Stimulated activated CD8-positive, alpha-beta memory T cell treated with anti-CD3 and anti-CD28 coated beads, Interleukin-7, amount 100 ng/mL, for 4 hours (primary cell): ENCODE measurements around the gene CXCL1.

Source experiments
- DNase-seq, 2 donors: peaks; one replicate each; pipeline ENCODE4 v3.0.0-alpha.2; 2020; ENCODE audit warnings: low read depth in 2 of 2

Gene CXCL1

DNA sequence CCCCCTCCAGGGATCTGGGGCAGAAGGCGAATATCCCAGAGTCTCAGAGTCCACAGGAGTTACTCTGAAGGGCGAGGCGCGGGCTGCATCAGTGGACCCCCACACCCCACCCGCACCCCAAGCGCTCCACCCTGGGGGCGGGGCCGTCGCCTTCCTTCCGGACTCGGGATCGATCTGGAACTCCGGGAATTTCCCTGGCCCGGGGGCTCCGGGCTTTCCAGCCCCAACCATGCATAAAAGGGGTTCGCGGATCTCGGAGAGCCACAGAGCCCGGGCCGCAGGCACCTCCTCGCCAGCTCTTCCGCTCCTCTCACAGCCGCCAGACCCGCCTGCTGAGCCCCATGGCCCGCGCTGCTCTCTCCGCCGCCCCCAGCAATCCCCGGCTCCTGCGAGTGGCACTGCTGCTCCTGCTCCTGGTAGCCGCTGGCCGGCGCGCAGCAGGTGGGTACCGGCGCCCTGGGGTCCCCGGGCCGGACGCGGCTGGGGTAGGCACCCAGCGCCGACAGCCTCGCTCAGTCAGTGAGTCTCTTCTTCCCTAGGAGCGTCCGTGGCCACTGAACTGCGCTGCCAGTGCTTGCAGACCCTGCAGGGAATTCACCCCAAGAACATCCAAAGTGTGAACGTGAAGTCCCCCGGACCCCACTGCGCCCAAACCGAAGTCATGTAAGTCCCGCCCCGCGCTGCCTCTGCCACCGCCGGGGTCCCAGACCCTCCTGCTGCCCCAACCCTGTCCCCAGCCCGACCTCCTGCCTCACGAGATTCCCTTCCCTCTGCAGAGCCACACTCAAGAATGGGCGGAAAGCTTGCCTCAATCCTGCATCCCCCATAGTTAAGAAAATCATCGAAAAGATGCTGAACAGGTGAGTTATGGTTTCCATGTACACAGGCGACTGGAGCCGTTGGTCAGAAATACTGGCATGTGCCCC is at the start of gene CXCL1:
Gene CXCL1, plus strand, starts transcription at position 264 of the 926 bp plus-strand sequence. Its CDS starts 78 bp downstream, at position 342.
- DNase-seq, result no peak

DNA sequence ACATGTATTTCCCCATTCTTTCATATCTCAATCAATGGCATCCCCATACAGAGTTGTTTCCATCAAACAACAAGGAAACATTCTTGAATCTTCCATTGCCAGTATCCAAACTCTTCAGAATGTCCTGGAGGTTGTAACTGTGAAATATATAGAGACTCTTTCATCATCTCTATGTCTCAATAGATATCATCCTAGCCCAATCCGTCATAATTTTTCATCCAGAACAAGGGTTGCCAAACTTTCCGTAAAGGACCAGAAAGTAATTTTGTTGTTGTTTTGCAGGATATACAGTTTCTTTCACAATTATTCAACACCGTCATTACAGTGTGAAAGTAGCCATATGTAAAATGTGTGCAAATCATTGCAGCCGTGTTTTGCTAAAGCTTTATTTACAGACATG is 47.9 kb upstream of the CXCL1 start:
- DNase-seq, result no peak

DNA sequence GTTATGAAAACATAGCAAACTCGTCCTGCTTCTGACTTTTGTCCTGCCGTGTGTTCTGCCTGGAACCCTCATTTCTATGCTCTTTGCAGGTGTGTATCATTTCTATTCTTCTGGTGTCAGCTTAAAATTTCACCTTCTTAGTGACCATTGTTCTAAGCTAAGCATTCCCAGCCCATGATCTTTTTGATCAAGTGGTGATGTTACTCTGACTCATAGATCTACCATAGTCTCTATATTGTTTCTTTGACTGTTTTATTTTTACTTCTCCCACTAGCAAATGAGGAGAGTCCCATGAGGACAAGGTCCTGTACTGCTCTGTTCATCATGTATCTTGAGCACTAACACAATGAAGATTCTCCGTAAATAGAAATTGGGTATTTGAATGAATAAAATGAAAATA is 46.8 kb upstream of the CXCL1 start:
- no peak for DNase-seq

DNA sequence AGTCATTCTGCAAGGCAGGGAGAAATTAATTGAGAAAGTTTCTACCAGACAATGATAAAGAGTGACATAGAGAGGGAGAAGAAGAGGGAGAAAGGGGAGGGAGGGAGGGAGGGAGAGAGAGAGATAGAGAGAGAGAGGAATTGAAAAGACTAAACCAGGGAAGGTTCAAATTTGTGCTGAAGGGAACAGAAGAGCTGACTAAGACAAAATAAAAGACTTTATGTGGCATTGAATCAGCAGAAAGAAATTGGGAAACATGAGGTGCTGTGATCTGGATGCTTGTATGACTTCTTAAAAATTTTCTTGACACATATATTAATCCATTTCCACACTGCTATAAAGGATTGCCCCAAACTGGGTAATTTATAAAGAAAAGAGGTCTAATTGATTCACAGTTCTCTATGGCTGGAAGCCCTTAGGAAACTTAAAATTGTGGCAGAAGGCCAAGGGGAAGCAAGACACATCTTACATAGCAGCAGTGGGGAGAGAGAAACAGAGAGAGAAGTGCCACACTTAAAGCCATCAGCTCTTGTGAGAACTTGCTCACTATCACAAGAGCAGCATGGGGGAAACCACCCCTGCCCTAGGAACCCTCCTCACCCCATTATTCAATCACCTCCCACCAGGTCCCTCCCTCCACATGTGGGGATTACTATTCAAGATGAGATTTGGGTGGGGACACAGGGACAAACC is 46.2 kb upstream of the CXCL1 start:
- DNase-seq, result no peak

DNA sequence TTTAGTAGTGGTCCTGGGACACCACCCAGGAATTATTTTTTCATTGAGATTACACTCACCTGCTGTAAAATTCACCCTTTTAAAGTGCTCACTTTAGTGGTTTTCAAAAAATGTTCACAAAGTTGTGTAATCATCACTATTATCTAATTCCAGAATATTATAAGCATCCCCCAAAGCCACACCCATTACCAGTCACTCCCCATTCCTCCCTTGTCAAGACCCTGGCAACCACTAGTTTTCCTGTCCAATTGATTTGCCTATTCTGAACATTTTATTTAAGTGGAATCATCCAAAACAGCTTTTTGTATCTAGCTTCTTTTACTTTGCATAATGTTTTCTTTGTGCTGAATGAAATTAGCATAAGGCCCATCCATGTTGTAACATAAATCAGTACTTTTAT is 45.4 kb upstream of the CXCL1 start:
- DNase-seq, result no peak

DNA sequence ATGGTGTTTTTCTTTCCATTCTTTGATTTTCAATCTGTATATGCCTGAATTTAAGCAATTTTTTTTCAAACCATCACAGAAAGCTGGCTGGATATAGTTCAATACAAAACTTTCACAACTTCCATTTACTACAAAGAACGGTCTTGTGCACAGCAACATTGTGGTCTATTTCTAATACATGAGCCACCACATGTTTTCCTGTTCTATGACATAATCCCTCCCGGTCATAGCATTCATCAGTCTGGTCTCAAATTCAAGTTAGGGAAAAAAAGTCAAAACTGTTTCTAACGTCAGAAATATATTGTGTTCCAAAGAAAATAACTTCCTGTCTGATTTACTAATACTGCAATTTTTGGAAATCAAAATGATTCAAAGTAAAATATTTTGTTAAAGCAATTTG is 40.2 kb upstream of the CXCL1 start:
- DNase-seq, result no peak

DNA sequence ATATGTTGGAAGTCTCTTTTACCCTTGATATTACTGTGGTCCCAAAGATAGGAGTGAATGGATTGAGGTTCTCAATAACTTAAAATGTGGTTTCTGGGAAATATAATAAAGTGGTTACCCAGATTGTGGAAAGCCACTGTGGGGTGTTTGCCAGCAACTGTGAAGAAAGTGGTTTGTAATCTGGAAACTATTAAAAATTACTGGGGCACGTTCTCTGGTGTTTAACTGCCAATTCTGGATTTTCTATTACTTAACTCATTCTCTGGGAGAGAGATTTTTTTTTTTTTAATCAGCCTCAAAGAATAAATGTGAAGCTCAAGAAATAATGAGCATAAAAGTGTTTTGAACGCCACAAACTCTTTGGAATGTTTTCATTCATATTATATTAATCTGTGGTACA is 37.6 kb upstream of the CXCL1 start:
- DNase-seq, result no peak

DNA sequence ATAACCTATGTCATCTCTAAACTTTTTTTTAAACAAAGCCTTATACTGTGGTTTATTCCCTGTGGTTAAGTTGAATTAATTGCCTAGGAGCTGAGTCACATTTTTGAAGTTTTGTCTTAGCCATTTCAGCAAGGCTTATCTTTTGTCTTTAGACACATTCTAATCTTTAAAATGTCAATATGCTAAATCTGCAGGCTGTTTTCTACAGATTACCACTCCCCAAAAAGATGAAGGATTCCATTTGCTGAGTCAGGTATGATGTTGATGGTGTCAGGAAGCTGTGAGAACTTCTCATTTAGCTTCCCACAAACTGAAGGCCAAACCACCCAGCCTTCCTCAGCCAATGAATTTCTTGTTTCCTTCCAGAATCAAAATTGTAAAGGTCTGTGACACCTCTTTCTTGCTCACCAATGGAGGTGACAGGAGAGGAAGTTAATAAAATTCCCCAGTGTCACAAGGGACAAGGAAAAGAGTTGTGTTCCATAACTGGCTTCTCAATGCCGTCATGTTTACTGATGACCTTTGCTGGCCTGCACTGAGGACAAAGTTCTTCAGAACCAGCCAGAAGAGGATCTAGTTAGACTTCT is 36.4 kb upstream of the CXCL1 start:
- DNase-seq, result no peak

DNA sequence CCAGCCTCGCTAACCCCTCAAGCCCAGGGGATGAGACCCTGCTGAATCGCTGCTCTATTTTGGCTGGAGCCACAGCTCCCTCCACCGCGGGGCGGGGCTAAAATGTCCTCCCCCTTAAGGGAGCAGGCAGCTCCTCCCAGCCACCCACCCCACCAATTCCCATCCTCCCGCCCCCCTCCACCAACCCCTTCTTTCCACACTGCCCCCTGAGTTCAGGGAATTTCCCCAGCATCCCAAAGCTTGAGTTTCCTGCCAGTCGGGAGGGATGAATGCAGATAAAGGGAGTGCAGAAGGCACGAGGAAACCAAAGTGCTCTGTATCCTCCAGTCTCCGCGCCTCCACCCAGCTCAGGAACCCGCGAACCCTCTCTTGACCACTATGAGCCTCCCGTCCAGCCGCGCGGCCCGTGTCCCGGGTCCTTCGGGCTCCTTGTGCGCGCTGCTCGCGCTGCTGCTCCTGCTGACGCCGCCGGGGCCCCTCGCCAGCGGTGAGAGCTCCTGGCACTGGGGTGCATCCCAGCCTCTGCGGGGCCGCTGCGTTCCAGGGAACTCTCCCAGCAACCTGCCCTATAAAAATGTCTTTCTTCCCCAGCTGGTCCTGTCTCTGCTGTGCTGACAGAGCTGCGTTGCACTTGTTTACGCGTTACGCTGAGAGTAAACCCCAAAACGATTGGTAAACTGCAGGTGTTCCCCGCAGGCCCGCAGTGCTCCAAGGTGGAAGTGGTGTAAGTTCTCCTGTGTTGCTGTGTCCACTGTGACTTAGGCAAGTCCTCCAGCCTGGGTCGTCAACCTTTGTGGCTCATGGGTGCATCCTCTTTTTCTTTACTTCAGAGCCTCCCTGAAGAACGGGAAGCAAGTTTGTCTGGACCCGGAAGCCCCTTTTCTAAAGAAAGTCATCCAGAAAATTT is 32.6 kb upstream of the CXCL1 start, which contains the start of gene CXCL6:
Gene CXCL6, plus strand, starts transcription at position 306 of the 907 bp plus-strand sequence. Its CDS starts 73 bp downstream, at position 379.
- no peak for DNase-seq

DNA sequence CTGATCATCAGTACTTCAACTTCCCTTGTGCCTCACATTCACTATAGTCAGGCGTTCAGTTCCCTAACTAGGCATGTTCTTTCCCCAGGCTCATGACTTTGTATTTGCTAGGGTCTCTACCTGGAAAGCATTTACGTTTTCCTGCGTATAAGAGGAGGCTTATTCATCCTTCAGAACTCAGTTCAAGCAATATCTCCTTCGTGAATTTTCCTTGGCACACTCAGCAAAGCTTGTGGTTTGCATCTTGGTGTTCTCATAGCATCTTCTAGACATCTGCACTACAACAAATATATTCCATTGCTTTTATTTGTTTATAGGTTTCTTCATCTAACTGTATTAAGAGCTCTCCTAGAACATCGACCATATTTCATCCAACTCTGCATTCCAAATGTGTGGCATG is 30.1 kb upstream of the CXCL1 start:
- no peak for DNase-seq

DNA sequence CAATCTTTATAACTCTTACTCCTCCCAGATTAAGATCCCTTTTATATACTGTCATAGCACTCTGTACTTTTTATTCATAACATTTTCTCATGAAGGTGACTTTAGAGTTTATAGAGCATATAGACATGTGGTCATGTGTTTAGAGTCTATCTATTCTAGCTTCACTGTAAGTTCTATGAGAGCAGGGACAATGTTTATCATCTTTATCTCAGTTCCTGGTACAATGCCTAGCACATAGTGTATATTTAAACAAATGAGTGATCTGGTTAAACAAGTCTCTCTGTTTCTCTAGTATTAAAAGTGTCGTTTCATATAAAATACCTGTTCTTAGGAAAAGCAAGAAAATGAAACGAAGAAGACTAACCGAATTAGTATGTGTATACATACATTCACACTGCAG is 29.5 kb upstream of the CXCL1 start:
- no peak for DNase-seq

DNA sequence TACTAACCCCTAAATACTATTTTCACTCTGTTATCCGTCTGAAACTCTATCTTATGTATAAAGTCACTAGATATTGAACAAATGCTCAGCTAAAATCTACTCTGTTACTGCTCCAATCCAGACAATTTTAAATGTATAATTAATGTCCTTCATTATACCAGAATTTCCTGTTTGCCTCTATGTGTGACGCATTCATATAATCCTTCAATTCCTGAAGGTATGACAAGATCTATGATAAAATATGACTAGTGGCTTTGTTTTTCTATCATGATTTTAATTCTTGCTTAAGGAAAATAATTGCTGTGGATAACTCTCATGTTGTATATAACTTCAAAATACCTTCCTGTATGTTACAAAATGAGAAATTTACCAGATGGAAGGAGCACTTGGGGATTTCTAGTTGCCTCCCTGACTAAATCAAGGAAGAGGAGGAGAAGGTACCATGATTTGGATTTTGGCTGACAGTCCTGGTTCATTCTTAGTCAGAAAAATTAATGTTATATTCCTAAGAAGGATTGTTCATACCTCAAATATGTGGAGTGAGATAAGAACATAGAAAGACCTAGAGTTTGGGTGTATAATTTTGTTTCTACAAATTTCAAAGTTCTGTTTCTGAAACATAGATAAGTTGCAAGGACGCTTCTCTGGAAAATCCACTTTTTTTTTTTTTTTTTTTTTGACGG is 27.8 kb upstream of the CXCL1 start:
- DNase-seq, result no peak

DNA sequence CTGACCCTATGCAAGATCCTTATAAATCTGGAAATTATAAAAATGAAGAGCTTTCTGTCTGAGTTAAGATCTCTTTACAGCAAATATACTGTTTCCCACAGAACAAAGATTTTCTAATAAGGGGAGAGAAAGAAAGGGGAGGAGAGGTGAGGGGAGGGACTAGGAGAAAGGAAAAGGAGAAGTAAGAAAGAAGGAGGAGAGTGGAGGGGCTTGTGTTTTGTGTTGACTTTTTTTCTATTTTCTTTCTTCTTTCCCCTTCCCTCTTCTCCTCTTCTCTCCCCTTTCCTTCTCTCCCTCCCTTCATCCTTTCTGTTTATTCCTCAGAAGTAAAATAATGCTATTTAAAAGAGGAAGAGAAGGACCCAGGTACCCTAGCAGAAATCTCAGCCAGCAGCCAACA is 26.5 kb upstream of the CXCL1 start:
- no peak for DNase-seq

DNA sequence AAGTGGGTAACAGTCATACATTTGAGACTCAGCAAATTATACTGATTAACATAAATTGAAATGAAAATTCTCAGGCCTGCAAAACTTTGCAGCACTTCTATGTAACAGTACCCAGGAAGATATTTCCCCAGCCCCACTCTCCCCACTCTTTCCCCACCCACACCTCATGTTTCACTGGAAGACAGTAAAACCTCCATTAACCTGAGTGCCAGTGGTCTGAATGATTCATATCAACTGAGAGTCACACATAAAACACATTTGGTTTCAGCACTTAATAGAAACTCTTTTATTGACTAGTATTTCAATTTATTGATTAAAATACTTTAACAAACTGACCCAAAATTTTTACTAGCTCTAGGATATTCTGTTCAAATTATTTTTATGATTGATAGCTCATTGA is 25.8 kb upstream of the CXCL1 start:
- DNase-seq, result no peak

DNA sequence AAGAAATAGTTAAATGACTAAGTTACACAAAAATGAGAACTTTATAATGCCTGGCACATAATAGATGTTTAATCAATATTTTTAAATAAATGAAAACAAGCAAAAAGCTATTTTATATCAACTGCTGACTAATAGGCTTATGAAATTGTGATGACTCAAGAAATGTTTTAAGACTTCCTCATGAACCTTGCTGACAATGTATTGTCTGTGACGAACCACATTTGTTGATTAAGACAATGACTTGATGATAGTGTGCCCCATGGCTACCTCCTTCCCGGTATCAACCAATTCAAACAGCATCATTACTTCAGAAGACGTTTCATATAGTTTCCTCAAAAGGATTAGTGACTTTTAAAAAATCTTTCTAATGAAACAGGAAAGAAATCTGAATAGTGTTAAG is 24.8 kb upstream of the CXCL1 start:
- DNase-seq, result no peak

DNA sequence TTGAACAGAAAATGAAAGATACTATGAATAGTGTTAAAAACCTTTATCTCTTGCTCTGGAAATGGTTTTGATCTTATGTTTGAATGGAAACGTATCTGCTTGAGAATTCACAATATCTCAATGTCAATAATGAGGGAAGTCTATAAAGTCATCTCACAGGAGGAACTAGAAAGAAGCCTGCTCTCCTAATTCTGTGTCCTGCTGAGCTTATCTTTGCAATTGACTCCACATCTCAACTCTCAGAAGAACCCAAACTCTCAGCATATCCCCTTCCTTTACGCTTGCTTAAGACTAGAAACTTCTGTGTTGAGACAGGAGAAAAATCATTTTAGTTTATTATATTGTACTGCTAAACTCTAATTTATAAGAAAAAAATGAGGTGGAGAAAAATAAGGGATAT is 24.4 kb upstream of the CXCL1 start:
- DNase-seq, result no peak

DNA sequence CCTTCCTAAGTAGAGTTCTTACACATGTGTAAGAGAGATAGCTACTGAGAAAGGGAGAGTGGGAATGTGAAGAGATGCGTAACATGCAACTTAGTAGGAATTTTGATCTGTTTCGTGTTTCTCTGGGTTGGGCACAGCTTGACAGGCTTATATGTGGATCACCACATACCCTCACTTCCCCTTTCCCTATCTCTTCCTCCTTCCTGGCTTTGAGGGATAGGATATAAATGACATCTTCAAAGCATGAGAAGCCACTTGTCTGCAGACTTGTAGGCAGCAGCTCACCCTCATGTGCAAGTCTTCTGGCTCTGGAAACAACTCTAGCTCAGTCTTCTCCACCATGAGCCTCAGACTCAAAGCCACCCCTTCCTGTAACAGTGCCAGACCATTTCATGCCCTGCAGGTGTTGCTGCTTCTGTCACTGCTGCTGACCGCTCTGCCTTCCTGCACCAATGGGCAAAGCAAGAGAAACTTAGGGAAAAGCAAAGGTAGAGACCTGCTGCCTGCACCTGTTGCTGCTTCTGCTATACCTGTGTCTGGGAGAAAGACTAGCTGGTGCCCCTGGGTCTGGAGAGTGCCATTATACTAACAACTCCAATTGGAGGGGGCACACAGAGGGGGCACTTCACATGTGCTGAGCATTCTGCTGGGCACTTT is 21.5 kb upstream of the CXCL1 start:
- no peak for DNase-seq

DNA sequence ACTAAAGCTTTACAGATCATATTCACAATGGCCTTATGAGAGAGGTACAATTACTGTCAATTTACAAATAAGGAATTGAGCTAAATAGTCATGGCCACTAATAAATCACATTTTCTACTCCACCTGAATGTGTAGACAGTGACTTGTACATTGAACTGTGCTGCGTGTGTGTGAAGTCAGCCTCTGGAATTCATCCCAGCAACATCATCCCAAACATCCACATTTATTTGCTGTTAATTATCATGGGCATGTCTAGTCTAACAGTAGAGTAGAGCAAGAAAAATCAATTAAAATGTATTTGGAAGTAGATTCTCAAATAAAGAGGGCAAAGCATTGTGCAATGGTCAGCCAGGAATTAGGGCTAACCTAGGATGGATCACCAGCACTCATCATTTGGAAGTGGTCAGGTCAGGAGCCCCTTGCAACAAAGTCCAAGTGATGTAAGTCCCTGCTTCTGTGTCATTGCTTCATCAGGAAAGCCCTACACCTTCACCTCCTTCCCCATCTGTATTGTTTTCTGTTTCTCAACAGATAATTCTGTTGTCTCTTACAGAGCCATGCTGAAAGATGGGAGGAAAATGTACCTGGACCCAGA is 20.9 kb upstream of the CXCL1 start:
- DNase-seq, result no peak

DNA sequence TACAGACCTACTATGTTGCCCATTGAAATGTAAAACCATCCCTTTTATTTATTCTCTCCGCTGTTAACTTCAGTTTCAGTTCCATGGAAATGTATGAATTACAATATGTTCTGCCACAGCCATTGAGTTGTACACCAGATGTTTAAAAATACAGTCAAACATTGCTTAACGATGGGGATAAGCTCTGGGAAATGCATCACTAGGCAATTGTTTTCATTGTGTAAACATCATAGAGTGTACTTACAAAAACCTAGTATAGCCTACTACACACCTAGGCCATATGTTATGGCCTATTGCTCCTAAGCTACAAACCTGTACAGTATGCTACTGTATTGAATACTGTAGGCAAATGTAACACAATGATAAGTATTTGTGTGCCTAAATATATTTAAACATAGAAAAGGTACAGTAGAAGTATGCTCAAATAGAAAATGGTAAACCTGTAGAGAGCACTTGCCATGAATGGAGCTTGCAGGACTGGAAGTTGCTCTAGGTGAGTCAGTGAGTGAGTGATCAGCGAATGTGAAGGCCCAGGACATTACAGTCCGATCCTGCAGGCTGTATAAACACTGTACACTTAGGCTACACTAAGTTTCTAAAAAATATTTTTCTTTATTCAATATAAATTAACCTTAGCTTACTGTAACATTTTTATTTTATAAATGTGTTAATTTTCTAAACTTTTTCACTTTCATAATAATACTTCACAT is 18.8 kb upstream of the CXCL1 start:
- no peak for DNase-seq
